HEK293 (cell line): ENCODE data around the gene ASB8.

Experiments
- CTCF ChIA-PET: fragments of 350-600 bp; formaldehyde crosslinking; extraction: SDS; loops from one replicate; lab custom pipeline; 2021; ENCODE audit warnings: antibody characterized with exemption; lab: Yijun Ruan, JAX
- POLR2A ChIA-PET: fragments of 300-600 bp; formaldehyde crosslinking; extraction: SDS; loops from one replicate; lab custom pipeline; 2020; ENCODE audit warnings: antibody characterized with exemption, inconsistent platforms; lab: Yijun Ruan, JAX
- H3K27ac ChIP-seq: fragments of 200-500 bp; sonication (Bioruptor generic); 2 replicates; pipeline ENCODE4 v1.5.1; 2014; ENCODE audit warnings: low read depth, low read length, control low read depth, inconsistent platforms; ENCODE audit errors: extremely low read depth
- H3K36me3 ChIP-seq, 2 experiments: fragments of 200-500 bp in 1 of 2; sonication (Bioruptor generic) in 1 of 2; 1 replicate in 1 of 2; 2 replicates in 1 of 2; pipeline ENCODE4 v1.5.1; 2014 to 2017; ENCODE audit warnings: inconsistent platforms in 2 of 2, low read length in 2 of 2; ENCODE audit not compliant: control insufficient read depth in 2 of 2, insufficient read depth in 1 of 2
- H3K4me1 ChIP-seq: fragments of 200-500 bp; sonication (Bioruptor generic); 2 replicates; pipeline ENCODE4 v1.5.1; 2014; ENCODE audit warnings: mild to moderate bottlenecking, low read length, inconsistent platforms; ENCODE audit not compliant: control insufficient read depth, insufficient read depth
- H3K4me3 ChIP-seq: 2 replicates; pipeline ENCODE4 v1.5.1; 2011; ENCODE audit warnings: low read depth, mild to moderate bottlenecking, control low read depth, low read length, moderate library complexity
- H3K9me3 ChIP-seq: fragments of 200-500 bp; sonication (Bioruptor generic); 2 replicates; pipeline ENCODE4 v1.5.1; 2014; ENCODE audit warnings: low read depth, low read length, inconsistent platforms; ENCODE audit not compliant: control insufficient read depth, insufficient read depth
- BCL6B ChIP-seq: fragments of 450-650 bp; formaldehyde crosslinking; IDR thresholded peaks from 2 replicates; pipeline ENCODE4 v1.5.1; 2017; ENCODE audit warnings: missing biosample characterization, missing genetic modification characterization
- GLI4 ChIP-seq: fragments of 450-650 bp; formaldehyde crosslinking; IDR thresholded peaks from 2 replicates; pipeline ENCODE4 v1.5.1; 2016; ENCODE audit warnings: missing biosample characterization, missing genetic modification characterization
- PRDM1 ChIP-seq: fragments of 450-650 bp; formaldehyde crosslinking; IDR thresholded peaks from 2 replicates; pipeline ENCODE4; 2016; ENCODE audit warnings: missing biosample characterization, missing genetic modification characterization
- ZBTB17 ChIP-seq: fragments of 450-650 bp; formaldehyde crosslinking; IDR thresholded peaks from 2 replicates; pipeline ENCODE4 v1.5.1; 2016; ENCODE audit warnings: missing biosample characterization, missing genetic modification characterization
- ZBTB48 ChIP-seq: fragments of 450-650 bp; formaldehyde crosslinking; IDR thresholded peaks from 2 replicates; pipeline ENCODE4 v1.5.1; 2016; ENCODE audit warnings: missing biosample characterization, missing genetic modification characterization
- ZBTB7A ChIP-seq: fragments of 450-650 bp; formaldehyde crosslinking; IDR thresholded peaks from 2 replicates; pipeline ENCODE4 v1.5.1; 2016; ENCODE audit warnings: low read depth, missing biosample characterization, missing genetic modification characterization
- ZNF157 ChIP-seq: fragments of 450-650 bp; formaldehyde crosslinking; IDR thresholded peaks from 2 replicates; pipeline ENCODE4 v1.5.1; 2016; ENCODE audit warnings: missing biosample characterization, missing genetic modification characterization
- ZNF18 ChIP-seq: fragments of 450-650 bp; formaldehyde crosslinking; IDR thresholded peaks from 2 replicates; pipeline ENCODE4 v1.5.1; 2016; ENCODE audit warnings: missing biosample characterization, missing genetic modification characterization
- ZNF2 ChIP-seq: fragments of 450-650 bp; formaldehyde crosslinking; IDR thresholded peaks from 2 replicates; pipeline ENCODE4 v1.5.1; 2016; ENCODE audit warnings: missing biosample characterization, missing genetic modification characterization
- ZNF223 ChIP-seq: fragments of 450-650 bp; formaldehyde crosslinking; IDR thresholded peaks from 2 replicates; pipeline ENCODE4 v1.5.1; 2016; ENCODE audit warnings: missing biosample characterization, missing genetic modification characterization
- ZNF24 ChIP-seq: fragments of 450-650 bp; formaldehyde crosslinking; IDR thresholded peaks from 2 replicates; pipeline ENCODE4 v1.5.1; 2016; ENCODE audit warnings: missing biosample characterization, missing genetic modification characterization
- ZNF248 ChIP-seq: fragments of 450-650 bp; formaldehyde crosslinking; IDR thresholded peaks from 2 replicates; pipeline ENCODE4 v1.5.1; 2017; ENCODE audit warnings: missing biosample characterization, missing genetic modification characterization
- ZNF266 ChIP-seq: fragments of 450-650 bp; formaldehyde crosslinking; IDR thresholded peaks from 2 replicates; pipeline ENCODE4 v1.5.1; 2016; ENCODE audit warnings: missing biosample characterization, missing genetic modification characterization, low read depth
- ZNF335 ChIP-seq: fragments of 450-650 bp; formaldehyde crosslinking; conservative IDR thresholded peaks from 2 replicates; pipeline ENCODE4 v1.5.1; 2016; ENCODE audit warnings: missing biosample characterization, missing genetic modification characterization
- ZNF423 ChIP-seq: fragments of 450-650 bp; formaldehyde crosslinking; IDR thresholded peaks from 2 replicates; pipeline ENCODE4 v1.5.1; 2016; ENCODE audit warnings: missing biosample characterization, missing genetic modification characterization
- ZNF580 ChIP-seq: fragments of 450-650 bp; formaldehyde crosslinking; IDR thresholded peaks from 2 replicates; pipeline ENCODE4 v1.5.1; 2016; ENCODE audit warnings: missing biosample characterization, missing genetic modification characterization
- ZNF660 ChIP-seq: fragments of 450-650 bp; IDR thresholded peaks from 2 replicates; pipeline ENCODE4 v1.5.1; 2018; ENCODE audit warnings: missing biosample characterization, mild to moderate bottlenecking, missing genetic modification characterization
- TF ChIP-seq, protein P1 (sequence below): fragments of 450-650 bp; formaldehyde crosslinking; IDR thresholded peaks from 2 replicates; pipeline ENCODE4 v1.5.1; 2016; ENCODE audit warnings: missing biosample characterization, missing genetic modification characterization

Gene ASB8

DNA sequence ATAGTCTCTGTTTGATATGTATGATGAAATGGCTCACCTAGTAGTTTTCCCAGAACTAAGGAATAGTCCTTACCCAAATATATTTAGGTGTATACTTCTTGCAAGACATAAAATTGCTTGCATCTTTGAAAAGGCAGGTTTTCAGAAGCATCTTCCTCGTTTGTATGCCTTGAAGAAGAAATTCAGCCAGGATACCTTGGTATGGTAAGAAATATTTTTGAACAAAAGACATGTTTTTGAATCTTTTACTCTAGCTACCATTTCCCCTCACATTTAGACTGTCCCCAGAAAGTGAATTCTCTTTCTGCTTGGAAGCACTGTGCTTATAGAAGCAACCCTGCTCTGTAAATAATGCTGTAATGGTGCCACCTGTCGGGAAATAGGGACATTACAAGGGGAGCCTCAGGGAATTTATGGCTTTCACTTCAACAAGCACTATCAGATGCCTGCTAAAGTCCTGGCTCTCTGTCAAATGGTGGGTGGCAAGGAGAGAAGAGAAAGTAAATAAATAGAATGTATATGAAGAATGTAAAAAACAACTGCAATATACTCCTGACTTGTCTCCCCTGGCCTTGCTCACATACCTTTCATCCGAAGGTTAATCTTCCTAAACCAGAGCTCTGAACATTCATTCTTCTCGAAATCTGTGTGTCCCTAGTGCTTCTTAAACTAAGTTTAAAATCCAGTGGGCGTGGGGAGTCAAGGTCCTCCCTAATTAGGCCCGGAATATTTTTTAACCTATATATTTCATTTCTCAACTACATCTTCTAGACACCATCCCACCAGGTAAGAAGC, 32.2 kb upstream of the ASB8 start (continued):
- TF ChIP-seq ZNF423 (tag by site-specific recombination): no peak
- no peak for TF ChIP-seq ZNF266 (tag by site-specific recombination)
- TF ChIP-seq ZNF18: no peak
- peak; percentile 86 for TF ChIP-seq PRDM1 (tag by site-specific recombination)
- TF ChIP-seq, protein P1, sequence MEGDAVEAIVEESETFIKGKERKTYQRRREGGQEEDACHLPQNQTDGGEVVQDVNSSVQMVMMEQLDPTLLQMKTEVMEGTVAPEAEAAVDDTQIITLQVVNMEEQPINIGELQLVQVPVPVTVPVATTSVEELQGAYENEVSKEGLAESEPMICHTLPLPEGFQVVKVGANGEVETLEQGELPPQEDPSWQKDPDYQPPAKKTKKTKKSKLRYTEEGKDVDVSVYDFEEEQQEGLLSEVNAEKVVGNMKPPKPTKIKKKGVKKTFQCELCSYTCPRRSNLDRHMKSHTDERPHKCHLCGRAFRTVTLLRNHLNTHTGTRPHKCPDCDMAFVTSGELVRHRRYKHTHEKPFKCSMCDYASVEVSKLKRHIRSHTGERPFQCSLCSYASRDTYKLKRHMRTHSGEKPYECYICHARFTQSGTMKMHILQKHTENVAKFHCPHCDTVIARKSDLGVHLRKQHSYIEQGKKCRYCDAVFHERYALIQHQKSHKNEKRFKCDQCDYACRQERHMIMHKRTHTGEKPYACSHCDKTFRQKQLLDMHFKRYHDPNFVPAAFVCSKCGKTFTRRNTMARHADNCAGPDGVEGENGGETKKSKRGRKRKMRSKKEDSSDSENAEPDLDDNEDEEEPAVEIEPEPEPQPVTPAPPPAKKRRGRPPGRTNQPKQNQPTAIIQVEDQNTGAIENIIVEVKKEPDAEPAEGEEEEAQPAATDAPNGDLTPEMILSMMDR (tag by site-specific recombination): peak; percentile 29; the same call in 1 of the 2 replicates
- no peak for TF ChIP-seq ZNF157 (tag by site-specific recombination)
- TF ChIP-seq ZBTB7A (tag by site-specific recombination): no peak
- TF ChIP-seq ZBTB48 (tag by site-specific recombination): 0 out of 2 replicates have a peak, but pooled peaks have one; percentile 7
- TF ChIP-seq BCL6B (tag by site-specific recombination): no peak
- TF ChIP-seq ZNF248 (tag by site-specific recombination): no peak
- peak; percentile 49; the same call in 1 of the 2 replicates for TF ChIP-seq ZNF335 (tag by site-specific recombination)
- TF ChIP-seq ZNF580: no peak
- peak; percentile 21; the same call in 1 of the 2 replicates for TF ChIP-seq ZBTB17
- no peak for TF ChIP-seq GLI4 (tag by site-specific recombination)
- TF ChIP-seq ZNF2 (tag by site-specific recombination): 0 out of 2 replicates have a peak, but pooled peaks have one; percentile 23
- peak; percentile 59; the same call in 1 of the 2 replicates for TF ChIP-seq ZNF660

GRCh38 chr12:48187916-48188695, 30.8 kb upstream of the ASB8 start:
- TF ChIP-seq ZNF24: no peak
- TF ChIP-seq ZNF223: no peak
- CTCF ChIA-PET: interaction anchor here (0.6 to 2.9 kb wide), 10 partner anchors 9 to 350 kb away, joined by 3 to 19 read pairs (median 6); no protein-coding TSS in a partner anchor

More at GRCh38 chr12:48187916-48188695, 30.8 kb upstream of the ASB8 start:
- POLR2A ChIA-PET: interaction anchor here (0.8 kb wide), 1 partner anchor 100 kb away, joined by 3 read pairs; no protein-coding TSS in a partner anchor
- H3K4me1 ChIP-seq: no peaks in the 10 kb centered on the region
- H3K9me3 ChIP-seq: no peaks in the 10 kb centered on the region
- no peak overlapping the region for H3K4me3 ChIP-seq
- H3K27ac ChIP-seq: no peak overlapping the region
- H3K36me3 ChIP-seq: no peaks in the 10 kb centered on the region
